SK-N-SH (cell line): Measurements from ENCODE around the gene DYRK3. TPM values are rescaled to one million over a fixed set of nuclear protein-coding genes. Genes with fewer than 3 reads are reported as not detected.

ENCODE experiments used
- CTCF ChIA-PET: fragments of 300-600, 350-600 bp; formaldehyde crosslinking; extraction: SDS; loops from one replicate; lab custom pipeline; 2021; lab: Yijun Ruan, JAX
- POLR2A ChIA-PET: fragments of 350-600 bp; sonication (Branson Sonifier 250); formaldehyde crosslinking; extraction: SDS; loops from one replicate; lab custom pipeline; 2020; ENCODE audit warnings: antibody characterized with exemption, inconsistent platforms; lab: Yijun Ruan, JAX
- DNase-seq: peaks from one replicate; pipeline ENCODE4 v3.0.0; 2012
- H2AFZ ChIP-seq: fragments of 200-600 bp; sonication (generic); 2 replicates; pipeline ENCODE4 v1.8.1; 2016; ENCODE audit warnings: antibody characterized with exemption, mild to moderate bottlenecking, low read depth
- H3F3A ChIP-seq: fragments of 200-600 bp; sonication (generic); replicated peaks from 2 replicates; pipeline ENCODE3; 2016; ENCODE audit warnings: antibody characterized with exemption, mild to moderate bottlenecking; ENCODE audit not compliant: insufficient read depth
- H3K27ac ChIP-seq, 2 experiments: fragments of 200-500 bp in 1 of 2; fragments of 200-600 bp in 1 of 2; sonication (Bioruptor generic) in 1 of 2; sonication (generic), shearing (Covaris generic) in 1 of 2; 2 replicates each; pipeline versions ENCODE4 v1.5.1 to v1.6.1; 2014 to 2016; ENCODE audit warnings: low read depth in 2 of 2, inconsistent platforms in 1 of 2, low read length in 1 of 2, mild to moderate bottlenecking in 1 of 2, mixed read lengths in 1 of 2
- H3K27me3 ChIP-seq: fragments of 200-600 bp; sonication (generic), shearing (Covaris generic); 2 replicates; pipeline ENCODE4 v1.6.1; 2016; ENCODE audit warnings: mixed run types; ENCODE audit not compliant: insufficient read depth
- H3K36me3 ChIP-seq, 2 experiments: fragments of 200-500 bp in 1 of 2; fragments of 200-600 bp in 1 of 2; sonication (Bioruptor generic) in 1 of 2; sonication (generic) in 1 of 2; replicated peaks in 1 of 2; 2 replicates each; pipeline versions ENCODE3 to v1.5.1; 2014 to 2016; ENCODE audit warnings: low read length in 1 of 2, mild to moderate bottlenecking in 1 of 2; ENCODE audit not compliant: insufficient read depth in 2 of 2, control insufficient read depth in 1 of 2
- H3K4me1 ChIP-seq, 2 experiments: fragments of 200-500 bp in 1 of 2; fragments of 200-600 bp in 1 of 2; sonication (Bioruptor generic) in 1 of 2; sonication (generic), shearing (Covaris generic) in 1 of 2; 2 replicates each; pipeline versions ENCODE4 v1.5.1 to v1.6.1; 2014 to 2016; ENCODE audit warnings: low read depth in 1 of 2, low read length in 1 of 2, mixed run types in 1 of 2; ENCODE audit not compliant: insufficient read depth in 2 of 2, control insufficient read depth in 1 of 2
- H3K4me2 ChIP-seq: fragments of 200-600 bp; sonication (generic), shearing (Covaris generic); 2 replicates; pipeline ENCODE4 v1.6.1; 2017; ENCODE audit warnings: mixed run types
- H3K4me3 ChIP-seq, 2 experiments: fragments of 200-500 bp in 1 of 2; fragments of 200-600 bp in 1 of 2; sonication (Bioruptor generic) in 1 of 2; sonication (generic), shearing (Covaris generic) in 1 of 2; 2 replicates each; pipeline versions ENCODE4 v1.5.1 to v1.8.1; 2014 to 2016; ENCODE audit warnings: low read depth in 2 of 2, inconsistent platforms in 1 of 2, low read length in 1 of 2, mild to moderate bottlenecking in 1 of 2, mixed read lengths in 1 of 2, moderate library complexity in 1 of 2
- H3K79me2 ChIP-seq: fragments of 200-600 bp; sonication (generic); 2 replicates; pipeline ENCODE4 v1.8.1; 2017; ENCODE audit warnings: mild to moderate bottlenecking; ENCODE audit not compliant: insufficient read depth
- H3K9ac ChIP-seq: fragments of 200-600 bp; sonication (generic); 2 replicates; pipeline ENCODE4 v1.6.1; 2017; ENCODE audit warnings: mixed run types
- H3K9me2 ChIP-seq: fragments of 200-600 bp; sonication (generic); 2 replicates; pipeline ENCODE4 v1.6.1; 2017; ENCODE audit warnings: mixed run types
- H3K9me3 ChIP-seq: fragments of 200-600 bp; sonication (generic); 2 replicates; pipeline ENCODE4 v1.6.1; 2017; ENCODE audit warnings: mixed run types, mild to moderate bottlenecking, moderate library complexity
- H4K20me1 ChIP-seq: fragments of 200-600 bp; sonication (generic); 2 replicates; pipeline ENCODE4 v1.6.1; 2017; ENCODE audit warnings: mild to moderate bottlenecking, mixed run types; ENCODE audit not compliant: insufficient read depth
- EP300 ChIP-seq, 2 experiments: IDR thresholded peaks; 2 replicates each; pipeline versions ENCODE4 v1.4.0 to v1.6.1; 2012; ENCODE audit warnings: borderline replicate concordance in 1 of 2, low read depth in 1 of 2, low read length in 1 of 2
- GATA2 ChIP-seq: sonication (generic); formaldehyde crosslinking; IDR thresholded peaks from 2 replicates; pipeline ENCODE4 v1.5.0; 2020; ENCODE audit warnings: mild to moderate bottlenecking, missing genetic modification reagents
- IRF3 ChIP-seq: fragments of 150-350 bp; IDR thresholded peaks from 2 replicates; pipeline ENCODE4 v1.6.1; 2016; ENCODE audit warnings: mild to moderate bottlenecking, low read depth, low read length
- JUND ChIP-seq: IDR thresholded peaks from 2 replicates; pipeline ENCODE4 v1.4.0; 2012
- MAX ChIP-seq: IDR thresholded peaks from 2 replicates; pipeline ENCODE4 v1.4.0; 2012; ENCODE audit warnings: low read depth
- NFIC ChIP-seq: IDR thresholded peaks from 2 replicates; pipeline ENCODE4 v1.4.0; 2012; ENCODE audit warnings: borderline replicate concordance
- NRF1 ChIP-seq: IDR thresholded peaks from 2 replicates; pipeline ENCODE4 v1.6.1; 2012; ENCODE audit warnings: low read depth, mild to moderate bottlenecking, low read length
- RAD21 ChIP-seq: IDR thresholded peaks from 2 replicates; pipeline ENCODE4 v1.6.1; 2012; ENCODE audit warnings: mild to moderate bottlenecking, low read length
- RCOR1 ChIP-seq: fragments of 150-350 bp; IDR thresholded peaks from 2 replicates; pipeline ENCODE4 v1.6.1; 2017; ENCODE audit warnings: antibody characterized with exemption, low read length
- REST ChIP-seq: IDR thresholded peaks from 2 replicates; pipeline ENCODE4 v1.6.1; 2012; ENCODE audit warnings: mild to moderate bottlenecking, low read depth, low read length, moderate library complexity
- RFX5 ChIP-seq: IDR thresholded peaks from 2 replicates; pipeline ENCODE4 v1.6.1; 2012; ENCODE audit warnings: mild to moderate bottlenecking, improper control_type of control experiment, low read length
- RXRA ChIP-seq: IDR thresholded peaks from 2 replicates; pipeline ENCODE4 v1.4.0; 2012; ENCODE audit warnings: low read depth, mild to moderate bottlenecking, borderline replicate concordance
- TCF12 ChIP-seq: IDR thresholded peaks from 2 replicates; pipeline ENCODE4 v1.4.0; 2012
- TEAD4 ChIP-seq: IDR thresholded peaks from 2 replicates; pipeline ENCODE4 v1.4.0; 2012; ENCODE audit warnings: mild to moderate bottlenecking, borderline replicate concordance; ENCODE audit not compliant: insufficient read depth
- USF1 ChIP-seq: IDR thresholded peaks from 2 replicates; pipeline ENCODE4 v1.4.0; 2012; ENCODE audit warnings: low read depth, borderline replicate concordance
- WGBS: methylation state at CpG from one replicate; pipeline ENCODE4 v1.1.6; 2017; ENCODE audit warnings: low lambda C conversion rate; 5-methylcytosine and 5-hydroxymethylcytosine counted together
- polyA plus RNA-seq, 3 experiments: library from polyadenylated mRNA; depleted of rRNA; stranded (reverse); fragments of >200 nt; gene quantifications; 2 replicates each; pipeline ENCODE4 v1.2.3, GENCODE V29; 2012

Gene DYRK3
- polyA plus RNA-seq, 1 of the 3 experiments (the other 2 are of a cell fraction): 3.6 TPM

GRCh38 chr1:206672011-206672688, 36.8 kb downstream of the DYRK3 start:
- Histone ChIP-seq H3K4me3 (no peak overlapping the region), H3K9me3 (no peaks in the 10 kb centered on the region), H3F3A (no peaks in the 10 kb centered on the region), H3K9ac (no peak overlapping the region), H3K4me2 (no peak overlapping the region), H3K27ac (no peak overlapping the region), H3K9me2 (no peaks in the 10 kb centered on the region)
- WGBS: 80% methylated on average over 8 of the region's 8 CpGs
- POLR2A ChIA-PET: no interaction called here
- no peak for TF ChIP-seq IRF3
- TF ChIP-seq RFX5: no peak
- TF ChIP-seq, all 33 proteins: peak for 0
- Histone ChIP-seq H4K20me1 (no peaks in the 10 kb centered on the region), H3K36me3 (no peaks in the 10 kb centered on the region), H2AFZ (no peak overlapping the region), H3K27me3 (no peaks in the 10 kb centered on the region; the same call in 1 of the 2 replicates), H3K4me1 (peaks cover 0 to 9% of the 10 kb centered on the region in 2 experiments; a peak in 3 of 4 replicates), H3K79me2 (no peaks in the 10 kb centered on the region)
- CTCF ChIA-PET: interaction anchor here (1.3 to 17.9 kb wide), 5 partner anchors 8 to 241 kb away, joined by 4 to 450 read pairs (median 11); partner anchors contain the start of gene DYRK3
- no peak for DNase-seq

- Histone ChIP-seq H3K9ac (no peak overlapping the region), H3K27me3 (no peaks in the 10 kb centered on the region), H3K4me1 (peaks cover 0 to 9% of the 10 kb centered on the region in 2 experiments; a peak in 3 of 4 replicates), H3K79me2 (no peaks in the 10 kb centered on the region), H2AFZ (no peak overlapping the region), H3K27ac (no peak overlapping the region)
- CTCF ChIA-PET: interaction anchor here (0.7 to 6.2 kb wide), 11 partner anchors 9 to 240 kb away, joined by 3 to 61 read pairs (median 4); no protein-coding TSS in a partner anchor
- DNase-seq: no peak
- POLR2A ChIA-PET: no interaction called here
- TF ChIP-seq EP300 (IDR thresholded peaks at IDR 0.05; ENCODE audit: borderline replicate concordance in 1 of 2, low read depth in 1 of 2, low read length in 1 of 2) (no peak), NRF1 (no peak), USF1 (no peak), NFIC (no peak), MAX (no peak), TEAD4 (no peak), JUND (no peak), GATA2 (CRISPR knock-in tag) (no peak), REST (no peak), RCOR1 (no peak), IRF3 (no peak), RXRA (no peak), RAD21 (no peak), RFX5 (no peak), TCF12 (no peak)
- TF ChIP-seq, all 33 proteins: peak for 0
- Histone ChIP-seq H3K4me2 (no peak overlapping the region), H3F3A (no peaks in the 10 kb centered on the region), H3K4me3 (no peak overlapping the region), H3K9me3 (no peaks in the 10 kb centered on the region), H3K9me2 (no peaks in the 10 kb centered on the region), H4K20me1 (no peaks in the 10 kb centered on the region), H3K36me3 (no peaks in the 10 kb centered on the region)
- WGBS: 77% methylated on average over 6 of the region's 6 CpGs
Observed at GRCh38 chr1:206672844-206673758, 37.8 kb downstream of the DYRK3 start.
